Glutamatergic neuron (in vitro differentiated cells): Measurements from ENCODE around the gene CHST15. TPM values are rescaled to one million over a fixed set of nuclear protein-coding genes. Genes with fewer than 3 reads are reported as not detected.

Experiments used
- DNase-seq: peaks from one replicate; pipeline ENCODE4 v3.0.0; 2022
- H3K27ac Mint-ChIP-seq: one replicate; pipeline ENCODE4 v1.8.0; 2020; ENCODE audit warnings: mild to moderate bottlenecking, mixed read lengths, inconsistent platforms; ENCODE audit not compliant: unreplicated experiment
- H3K27me3 Mint-ChIP-seq: one replicate; pipeline ENCODE4 v1.8.0; 2020; ENCODE audit warnings: mild to moderate bottlenecking, moderate library complexity, mixed read lengths, inconsistent platforms; ENCODE audit not compliant: unreplicated experiment
- H3K36me3 Mint-ChIP-seq: one replicate; pipeline ENCODE4 v1.8.0; 2020; ENCODE audit warnings: mild to moderate bottlenecking, mixed read lengths, inconsistent platforms; ENCODE audit not compliant: unreplicated experiment
- H3K4me1 Mint-ChIP-seq: one replicate; pipeline ENCODE4 v1.8.0; 2020; ENCODE audit warnings: mild to moderate bottlenecking, low read depth, mixed read lengths, inconsistent platforms; ENCODE audit not compliant: unreplicated experiment
- H3K4me3 Mint-ChIP-seq: one replicate; pipeline ENCODE4 v1.8.0; 2020; ENCODE audit warnings: mild to moderate bottlenecking, mixed read lengths, inconsistent platforms; ENCODE audit not compliant: unreplicated experiment
- H3K9me3 Mint-ChIP-seq: one replicate; pipeline ENCODE4 v1.8.0; 2020; ENCODE audit warnings: mild to moderate bottlenecking, moderate library complexity, mixed read lengths, inconsistent platforms; ENCODE audit not compliant: unreplicated experiment
- total RNA-seq: library from RNA; stranded (reverse); fragmentation: NEBNext Ultra II Directional; extraction: Animal tissue kit (Norgen Biotek cat#: 25700); gene quantifications from one replicate; pipeline ENCODE4 v1.2.1, GENCODE V29; 2021; ENCODE audit not compliant: unreplicated experiment
- TF ChIP-seq, protein P1 (sequence below): fragments of 200-600 bp; sonication (generic); IDR thresholded peaks from one replicate; pipeline ENCODE4 v1.5.0; 2021; ENCODE audit not compliant: partially characterized antibody, unreplicated experiment

Gene CHST15
- total RNA-seq, 1 donor from 2014 or later: 2.4 TPM

DNA sequence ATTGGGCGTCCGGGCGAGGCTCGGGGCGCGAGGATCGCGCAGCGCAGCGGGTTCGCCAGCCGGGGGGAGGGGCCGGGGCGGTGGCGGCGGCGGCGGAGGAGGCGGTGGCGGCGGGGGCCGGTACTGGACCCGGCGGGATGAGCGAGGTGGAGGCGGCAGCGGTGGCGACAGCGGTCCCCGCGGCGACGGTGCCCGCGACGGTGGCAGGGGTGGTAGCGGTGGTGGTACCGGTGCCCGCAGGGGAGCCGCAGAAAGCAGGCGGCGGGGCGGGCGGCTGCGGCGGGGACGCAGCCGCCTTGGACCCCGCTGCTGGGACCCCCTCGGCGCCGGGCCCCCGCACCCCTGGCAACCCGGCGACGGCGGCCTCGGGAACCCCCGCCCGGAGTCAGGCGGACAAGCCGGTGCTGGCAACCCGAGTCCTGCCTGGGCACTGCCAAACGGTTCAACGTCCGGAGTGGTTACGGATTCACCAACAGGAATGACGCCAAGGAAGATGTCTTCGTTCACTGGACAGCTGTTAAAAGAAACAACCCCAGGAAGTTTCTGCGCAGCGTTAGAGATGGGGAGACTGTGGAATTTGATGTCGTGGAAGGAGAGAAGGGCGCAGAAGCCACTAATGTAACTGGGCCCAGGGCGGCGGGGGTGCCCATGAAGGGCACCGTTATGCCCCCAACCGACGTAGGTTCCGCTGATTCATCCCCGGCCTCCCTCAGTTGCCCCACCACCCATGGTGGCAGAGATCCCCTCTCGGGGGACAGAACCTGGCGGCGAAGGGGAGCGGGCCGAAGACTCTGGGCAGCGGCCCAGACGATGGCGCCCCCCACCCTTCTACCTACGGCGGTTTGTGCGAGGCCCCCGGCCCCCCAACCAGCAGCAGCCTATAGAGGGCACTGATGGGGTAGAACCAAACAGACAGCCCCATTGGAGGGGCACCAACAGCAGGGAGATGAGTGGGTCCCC lies 101.5 kb downstream of the CHST15 start:
- H3K4me3 Mint-ChIP-seq: no peak overlapping the region
- peaks cover 13% of the 10 kb centered on the region for H3K9me3 Mint-ChIP-seq
- DNase-seq: no peak
- H3K27me3 Mint-ChIP-seq: peaks cover 20% of the 10 kb centered on the region
- H3K4me1 Mint-ChIP-seq: peaks cover 1% of the 10 kb centered on the region
- TF ChIP-seq, protein P1, sequence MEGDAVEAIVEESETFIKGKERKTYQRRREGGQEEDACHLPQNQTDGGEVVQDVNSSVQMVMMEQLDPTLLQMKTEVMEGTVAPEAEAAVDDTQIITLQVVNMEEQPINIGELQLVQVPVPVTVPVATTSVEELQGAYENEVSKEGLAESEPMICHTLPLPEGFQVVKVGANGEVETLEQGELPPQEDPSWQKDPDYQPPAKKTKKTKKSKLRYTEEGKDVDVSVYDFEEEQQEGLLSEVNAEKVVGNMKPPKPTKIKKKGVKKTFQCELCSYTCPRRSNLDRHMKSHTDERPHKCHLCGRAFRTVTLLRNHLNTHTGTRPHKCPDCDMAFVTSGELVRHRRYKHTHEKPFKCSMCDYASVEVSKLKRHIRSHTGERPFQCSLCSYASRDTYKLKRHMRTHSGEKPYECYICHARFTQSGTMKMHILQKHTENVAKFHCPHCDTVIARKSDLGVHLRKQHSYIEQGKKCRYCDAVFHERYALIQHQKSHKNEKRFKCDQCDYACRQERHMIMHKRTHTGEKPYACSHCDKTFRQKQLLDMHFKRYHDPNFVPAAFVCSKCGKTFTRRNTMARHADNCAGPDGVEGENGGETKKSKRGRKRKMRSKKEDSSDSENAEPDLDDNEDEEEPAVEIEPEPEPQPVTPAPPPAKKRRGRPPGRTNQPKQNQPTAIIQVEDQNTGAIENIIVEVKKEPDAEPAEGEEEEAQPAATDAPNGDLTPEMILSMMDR: no peak
- no peaks in the 10 kb centered on the region for H3K36me3 Mint-ChIP-seq
- no peak overlapping the region for H3K27ac Mint-ChIP-seq

- Mint-ChIP-seq H3K4me3 (peak overlapping the region; percentile 41), H3K27ac (no peak overlapping the region), H3K36me3 (no peaks in the 10 kb centered on the region), H3K27me3 (peaks cover 18% of the 10 kb centered on the region), H3K4me1 (no peaks in the 10 kb centered on the region), H3K9me3 (peaks cover 11% of the 10 kb centered on the region)
- DNase-seq: no peak
- TF ChIP-seq, protein P1: no peak
Observed at GRCh38 chr10:123990889-123991288, 102.5 kb downstream of the CHST15 start.

DNA sequence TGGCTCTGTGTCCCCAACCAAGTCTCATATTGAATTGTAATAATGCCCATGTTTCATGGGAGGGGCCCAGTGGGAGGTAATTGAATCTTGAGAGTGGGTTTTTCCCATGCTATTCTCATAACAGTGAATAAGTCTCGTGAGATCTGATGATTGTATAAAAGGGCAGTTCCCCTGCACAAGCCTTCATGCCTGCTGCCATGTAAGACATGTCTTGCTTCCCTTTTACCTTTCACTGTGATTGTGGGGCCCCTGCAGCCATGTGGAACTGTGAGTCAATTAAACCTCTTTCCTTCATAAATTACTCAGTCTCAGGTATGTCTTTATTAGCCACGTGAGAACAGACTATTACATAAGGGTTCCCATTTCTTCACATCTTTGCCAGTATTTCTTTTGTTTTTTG lies 104.7 kb downstream of the CHST15 start:
- peaks cover 4% of the 10 kb centered on the region for H3K9me3 Mint-ChIP-seq
- no peak overlapping the region for H3K27ac Mint-ChIP-seq
- TF ChIP-seq, protein P1: no peak
- no peaks in the 10 kb centered on the region for H3K36me3 Mint-ChIP-seq
- H3K4me1 Mint-ChIP-seq: no peaks in the 10 kb centered on the region
- peaks cover 13% of the 10 kb centered on the region for H3K27me3 Mint-ChIP-seq
- DNase-seq: no peak
- H3K4me3 Mint-ChIP-seq: no peak overlapping the region

DNA sequence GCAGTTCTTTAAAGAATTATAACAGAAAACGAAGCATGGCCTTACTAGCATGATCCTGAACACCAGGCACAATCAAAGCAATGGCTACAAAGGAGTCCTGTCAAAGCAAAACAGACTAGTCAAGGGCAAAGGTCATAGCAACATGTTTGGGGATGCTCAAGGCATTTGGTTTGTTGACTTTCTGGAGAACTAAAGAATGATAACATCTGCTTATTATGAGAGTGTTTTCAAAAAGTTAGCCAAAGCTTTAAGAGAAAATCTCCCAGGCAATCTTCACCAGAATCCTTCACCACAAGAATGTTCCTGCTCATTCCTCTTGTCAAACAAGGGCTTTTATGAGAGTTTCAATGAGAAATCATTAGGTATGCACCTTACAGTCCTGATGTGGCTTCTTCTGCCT lies 106.7 kb downstream of the CHST15 start:
- Mint-ChIP-seq H3K4me3 (no peak overlapping the region), H3K9me3 (peaks cover 1% of the 10 kb centered on the region), H3K4me1 (no peaks in the 10 kb centered on the region), H3K27me3 (peaks cover 7% of the 10 kb centered on the region), H3K27ac (no peak overlapping the region), H3K36me3 (no peaks in the 10 kb centered on the region)
- TF ChIP-seq, protein P1: no peak
- DNase-seq: no peak

DNA sequence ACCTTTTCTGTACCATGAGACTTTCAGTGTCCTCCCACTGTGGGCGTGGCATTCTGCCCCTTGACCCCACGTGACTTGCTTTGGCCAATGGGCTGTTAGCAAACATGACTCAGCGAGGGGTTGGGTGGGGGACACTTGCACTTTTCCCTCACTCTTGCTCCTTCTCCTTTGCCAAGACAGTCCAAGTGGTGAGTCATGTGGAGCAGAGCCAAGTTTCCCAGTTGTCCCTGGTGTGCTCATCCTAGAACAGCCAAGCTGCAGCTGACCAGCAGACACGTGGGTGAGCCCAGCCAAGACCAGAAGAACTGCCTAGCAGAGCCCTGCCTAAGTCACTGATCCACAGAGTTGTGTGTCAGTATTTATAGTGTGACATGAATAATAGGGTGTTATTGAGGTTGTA lies 119.0 kb downstream of the CHST15 start:
- no peak for DNase-seq
- Mint-ChIP-seq H3K4me3 (no peak overlapping the region), H3K9me3 (peaks cover 8% of the 10 kb centered on the region)

More for the DNA sequence above, 119.0 kb downstream of the CHST15 start:
- Mint-ChIP-seq H3K36me3 (peaks cover 8% of the 10 kb centered on the region), H3K27me3 (peaks cover 6% of the 10 kb centered on the region), H3K4me1 (peaks cover 9% of the 10 kb centered on the region), H3K27ac (no peak overlapping the region)
- TF ChIP-seq, protein P1: no peak
